LHCN-M2 (cell line): Measurements from ENCODE around the gene PTPRM. TPM values are rescaled to one million over a fixed set of nuclear protein-coding genes. Genes with fewer than 3 reads are reported as not detected.
A peak's percentile ranks its signal among the peaks of the same experiment; 100 is the strongest.

ENCODE experiments used
- DNase-seq: peaks from one replicate; pipeline ENCODE4 v3.0.0-alpha.2; 2012; ENCODE audit warnings: low read depth
- total RNA-seq: library from RNA; depleted of rRNA; stranded (reverse); fragments of >200 nt; gene quantifications from 2 replicates; pipeline ENCODE4 v1.2.3, GENCODE V29; 2014

The PTPRM gene
- total RNA-seq, 1 experiment from 2014 or later, result 28.1 TPM

DNA sequence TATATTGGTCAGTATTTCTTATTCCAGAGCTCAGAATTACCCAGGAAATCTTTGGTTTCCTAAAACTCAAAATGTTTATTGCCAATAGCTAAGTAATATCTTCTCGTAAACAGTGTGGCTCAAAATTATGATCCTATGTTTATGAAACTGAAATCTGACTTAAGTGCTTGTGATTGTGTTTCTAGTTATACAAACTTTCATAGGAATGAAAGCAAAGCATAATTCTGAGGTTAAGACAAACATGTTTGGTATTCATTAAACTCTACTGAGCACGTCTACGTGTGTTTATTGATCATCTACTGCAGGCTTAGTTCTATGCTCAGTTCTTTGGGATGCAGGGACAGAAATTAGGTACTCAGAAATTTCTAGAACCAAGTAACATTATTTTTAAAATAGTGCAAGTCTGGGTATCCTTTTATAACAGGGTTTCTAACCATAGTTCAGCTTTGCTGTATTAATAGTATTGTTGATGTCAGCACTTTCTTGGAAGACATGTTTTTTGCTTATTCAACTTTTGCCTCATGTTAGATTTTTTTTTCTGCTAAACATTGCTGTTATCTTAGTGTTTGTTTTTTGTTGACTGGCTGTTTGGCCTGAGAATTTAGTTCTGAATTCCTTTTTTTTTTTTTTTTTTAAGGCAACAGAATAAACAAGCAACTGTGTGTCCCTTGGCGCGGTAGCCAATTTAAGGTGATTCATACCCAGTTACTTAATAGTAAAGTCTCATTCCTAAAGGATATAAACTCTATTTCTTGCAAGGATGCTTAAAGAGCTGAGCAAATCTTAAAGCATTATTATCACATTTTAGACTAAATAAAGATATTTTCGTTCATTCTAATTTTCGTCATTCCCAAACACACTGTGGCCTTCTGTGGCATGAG, 31.3 kb downstream of the PTPRM start:
- peak; percentile 48 for DNase-seq

DNA sequence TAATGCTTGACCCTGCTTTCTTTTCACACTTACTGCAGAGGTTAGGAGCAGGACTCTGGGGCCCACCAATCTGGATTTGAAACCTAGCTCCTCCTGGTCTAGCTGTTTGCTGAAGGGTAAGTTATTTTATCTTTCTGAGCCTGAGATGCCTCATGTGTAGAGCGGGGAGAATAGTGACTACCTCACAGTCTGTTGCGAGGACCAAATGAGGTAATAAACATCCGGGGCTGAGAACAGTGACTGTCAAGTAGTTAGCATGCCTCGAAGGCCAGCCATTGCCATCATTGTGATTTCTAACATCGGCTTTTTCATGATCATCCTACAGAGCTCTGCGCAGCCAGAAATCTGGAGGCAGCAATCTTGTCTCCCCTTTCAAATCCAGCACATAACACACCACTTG, 32.9 kb downstream of the PTPRM start:
- no peak for DNase-seq

- DNase-seq, result no peak
These were observed 33.6 kb downstream of the PTPRM start for GRCh38 chr18:7600528-7601245.

- DNase-seq, result peak; percentile 51
These were observed 34.1 kb downstream of the PTPRM start for GRCh38 chr18:7601246-7601615.

DNA sequence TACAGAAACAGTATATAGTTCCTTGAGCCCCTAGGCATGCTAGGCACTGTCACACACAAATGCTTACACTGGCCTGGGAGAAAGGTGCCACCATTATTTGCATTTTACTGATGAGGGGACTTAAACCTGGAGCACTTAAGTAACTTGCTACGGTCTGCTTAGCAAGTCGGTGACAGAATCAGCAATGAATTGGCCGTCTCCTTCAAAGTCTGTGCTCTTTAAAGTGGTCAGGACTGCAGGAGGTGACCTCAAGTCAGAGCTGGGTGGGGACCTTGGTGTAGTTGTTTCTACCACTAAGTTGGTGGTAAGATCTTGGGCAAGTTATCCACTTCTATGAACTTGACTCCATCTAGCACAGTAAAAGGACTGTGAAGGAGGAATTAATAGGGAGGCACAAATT, 34.8 kb downstream of the PTPRM start:
- no peak for DNase-seq

GRCh38 chr18:7603259-7604000, 36.3 kb downstream of the PTPRM start:
- no peak for DNase-seq

DNA sequence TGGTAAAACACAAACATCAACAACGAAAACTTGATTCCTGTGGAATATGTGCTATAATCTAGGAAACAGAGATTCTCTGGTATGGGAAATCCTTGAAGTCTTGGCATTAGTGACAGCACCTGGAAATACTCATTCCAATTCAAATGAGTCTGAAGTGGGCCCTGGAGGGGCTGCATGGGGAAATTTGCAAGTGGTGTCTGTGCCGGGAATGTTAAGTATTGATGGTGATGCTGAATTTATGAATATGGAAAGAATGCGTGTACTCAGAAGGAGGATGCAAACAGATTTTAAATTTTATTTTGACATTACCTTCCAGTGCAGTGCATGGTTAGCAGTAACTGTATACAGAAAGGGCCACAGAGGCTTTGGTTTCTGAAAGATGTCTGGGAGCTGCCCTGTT, 37.2 kb downstream of the PTPRM start:
- no peak for DNase-seq

GRCh38 chr18:7605705-7606104, 38.6 kb downstream of the PTPRM start:
- no peak for DNase-seq

- DNase-seq, result peak; percentile 32
These were observed 40.5 kb downstream of the PTPRM start for GRCh38 chr18:7607540-7608173.

- peak; percentile 11 for DNase-seq
These were observed 41.0 kb downstream of the PTPRM start for GRCh38 chr18:7608174-7608550.

DNA sequence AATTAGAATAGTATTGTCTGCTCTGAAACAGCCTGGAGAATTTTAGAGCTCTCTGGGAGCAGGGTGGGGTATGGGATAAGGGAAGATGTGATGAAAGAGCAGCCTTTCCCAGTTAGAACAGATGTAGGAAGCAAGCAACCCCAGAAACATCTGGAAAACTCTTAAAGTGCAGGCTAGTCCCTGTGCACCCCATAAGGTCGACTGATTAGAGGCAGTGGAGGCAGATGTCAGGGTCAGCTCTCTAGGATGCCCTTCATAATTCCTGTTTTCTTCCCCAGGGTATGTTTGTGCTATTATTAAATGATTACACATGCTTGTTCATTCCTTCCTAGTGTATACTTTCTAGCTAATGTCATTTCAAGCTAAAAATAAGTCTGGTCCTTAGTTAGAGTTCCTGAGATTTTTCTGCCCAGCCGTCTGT, 41.7 kb downstream of the PTPRM start:
- DNase-seq, result peak; percentile 38

DNA sequence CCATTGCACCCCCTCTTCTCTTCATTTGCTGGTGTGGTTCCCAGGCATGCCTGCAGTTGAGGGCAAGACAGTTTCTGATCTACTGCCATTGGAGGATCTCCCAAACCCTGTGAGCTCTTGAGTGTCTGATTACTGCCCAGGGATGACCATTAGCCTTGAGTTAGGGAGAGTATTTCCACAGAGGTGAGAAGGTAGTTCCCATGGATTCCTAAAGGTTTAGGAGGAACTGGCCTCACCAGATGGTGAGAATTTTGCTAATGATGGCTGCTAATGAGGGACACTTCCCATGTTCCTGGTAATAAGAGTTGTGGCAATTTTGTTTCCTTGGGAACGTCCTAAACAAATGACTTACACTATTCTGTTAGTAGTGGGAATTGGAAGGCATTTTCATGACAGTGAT, 42.5 kb downstream of the PTPRM start:
- DNase-seq, result no peak

DNA sequence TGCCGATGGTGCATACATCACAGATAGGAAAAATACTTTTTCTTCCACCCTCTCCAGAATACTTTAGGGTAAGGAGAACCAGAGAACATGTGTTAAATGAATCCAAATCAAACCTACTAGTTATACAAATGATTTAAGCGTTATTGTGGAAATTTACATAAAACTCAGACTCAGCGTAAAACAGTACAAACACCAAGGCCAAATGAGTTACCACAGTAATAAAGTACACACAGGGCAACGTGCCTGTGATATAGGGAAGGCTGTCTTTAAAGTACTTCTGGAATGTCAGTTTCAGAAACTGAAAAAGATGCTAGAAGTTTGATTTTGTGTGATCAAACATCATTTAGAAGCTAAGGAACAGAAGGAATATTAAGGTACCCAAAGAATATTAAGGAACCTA, 46.9 kb downstream of the PTPRM start:
- DNase-seq, result no peak

- DNase-seq, result no peak
These were observed 48.7 kb downstream of the PTPRM start for GRCh38 chr18:7615840-7616239.

DNA sequence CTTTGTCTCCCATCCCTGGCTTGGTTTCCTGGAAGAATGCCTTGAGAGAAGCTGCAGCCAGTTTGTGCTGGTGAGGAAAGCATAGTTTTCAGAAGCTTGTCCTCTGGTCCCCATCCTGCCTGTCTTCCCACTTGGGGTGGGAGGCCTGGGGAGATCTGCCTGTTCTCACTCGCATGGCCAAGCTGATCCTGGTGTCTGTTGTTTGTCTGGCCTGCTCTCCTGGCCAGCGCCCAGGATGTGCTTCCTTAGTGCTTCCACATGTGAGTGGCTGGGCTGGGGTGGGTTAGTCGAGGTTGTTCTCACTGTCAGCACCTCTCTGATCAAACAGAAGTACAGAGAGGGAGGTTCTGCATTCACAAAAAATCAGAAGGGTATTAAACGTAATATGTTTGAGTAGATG, 49.5 kb downstream of the PTPRM start:
- no peak for DNase-seq

- no peak for DNase-seq
These were observed 50.8 kb downstream of the PTPRM start for GRCh38 chr18:7617738-7618422.

DNA sequence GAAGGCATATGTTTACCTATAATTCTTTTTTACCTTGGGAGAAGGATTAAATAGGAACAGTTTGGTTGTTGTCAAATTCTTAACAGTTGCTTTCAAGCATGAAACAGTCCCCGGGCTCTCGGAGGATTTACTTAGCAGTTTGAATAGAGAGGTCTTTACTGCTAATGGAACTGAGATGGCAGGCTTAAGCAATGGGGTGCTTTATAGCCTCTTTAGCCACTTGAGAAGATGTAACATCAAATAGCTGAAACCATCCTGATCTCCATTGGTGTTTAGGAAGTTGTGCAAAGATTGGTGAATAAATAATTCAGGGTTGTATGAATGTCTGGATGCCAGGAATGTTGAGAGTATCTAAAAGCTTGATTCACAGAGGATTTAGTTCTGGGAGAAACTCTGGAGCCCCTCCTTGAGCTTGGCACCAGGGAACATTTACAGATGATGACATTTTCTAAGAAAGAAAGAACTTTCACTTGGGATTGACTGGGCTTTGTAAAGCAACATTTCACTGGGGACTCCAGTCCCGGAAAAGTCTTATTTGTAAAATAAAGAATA, 51.9 kb downstream of the PTPRM start:
- DNase-seq, result no peak

DNA sequence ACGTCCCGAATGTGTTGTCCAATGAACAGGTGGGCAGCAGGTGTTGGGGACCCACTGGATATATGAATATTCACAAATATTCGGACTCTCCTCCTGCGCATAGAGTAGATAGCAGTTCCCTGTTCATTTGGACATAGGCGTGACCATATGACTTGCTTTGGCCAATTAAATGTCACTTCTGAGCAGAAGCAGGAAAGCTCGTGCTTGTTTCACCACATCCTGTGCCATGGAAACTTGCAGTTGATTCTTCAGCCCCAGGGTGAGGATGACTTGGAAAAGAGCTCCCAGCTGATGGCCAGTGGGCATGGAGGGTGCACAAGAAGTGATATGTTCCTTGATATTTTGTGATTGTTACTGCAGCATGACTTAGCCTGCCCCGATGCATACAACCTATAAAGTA, 52.6 kb downstream of the PTPRM start:
- DNase-seq, result no peak

DNA sequence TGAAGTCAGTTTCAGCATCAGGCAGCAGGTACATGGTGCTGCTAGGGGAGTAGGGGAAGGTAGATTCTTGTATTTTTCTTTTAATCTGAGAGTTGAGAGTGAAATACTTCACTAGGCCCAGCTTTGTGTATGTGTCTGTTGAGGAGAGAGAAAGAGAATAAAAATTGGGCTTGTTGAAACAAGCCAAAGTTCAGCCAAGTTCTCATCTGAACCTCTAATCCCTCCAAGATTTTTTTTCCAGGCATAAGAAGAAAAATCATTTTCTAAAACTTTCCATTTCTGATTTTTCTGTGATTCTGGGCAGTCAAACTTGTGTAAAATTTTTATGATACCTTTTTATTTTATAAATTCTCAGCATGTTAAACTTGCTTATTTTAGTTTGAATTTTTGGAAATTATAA, 55.6 kb downstream of the PTPRM start:
- DNase-seq, result no peak

DNA sequence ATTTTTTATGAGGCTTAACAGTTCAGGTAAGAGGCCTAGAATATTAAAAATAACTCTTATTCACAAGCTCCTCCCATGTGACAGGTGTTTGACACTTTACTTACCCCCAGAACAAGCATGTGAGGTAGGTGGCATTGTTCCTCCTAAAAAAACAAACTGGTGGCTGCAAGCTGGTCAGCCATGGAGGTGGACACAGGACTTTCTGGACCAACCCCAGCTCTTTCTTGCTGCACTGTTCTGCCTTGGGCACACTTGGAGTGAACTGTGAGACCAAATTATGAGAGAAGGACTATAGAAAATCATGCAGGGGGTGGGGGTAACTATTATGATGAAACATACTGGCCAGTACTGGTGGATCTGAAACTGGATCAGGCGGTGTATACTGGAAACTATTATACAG, 56.6 kb downstream of the PTPRM start:
- DNase-seq, result no peak

DNA sequence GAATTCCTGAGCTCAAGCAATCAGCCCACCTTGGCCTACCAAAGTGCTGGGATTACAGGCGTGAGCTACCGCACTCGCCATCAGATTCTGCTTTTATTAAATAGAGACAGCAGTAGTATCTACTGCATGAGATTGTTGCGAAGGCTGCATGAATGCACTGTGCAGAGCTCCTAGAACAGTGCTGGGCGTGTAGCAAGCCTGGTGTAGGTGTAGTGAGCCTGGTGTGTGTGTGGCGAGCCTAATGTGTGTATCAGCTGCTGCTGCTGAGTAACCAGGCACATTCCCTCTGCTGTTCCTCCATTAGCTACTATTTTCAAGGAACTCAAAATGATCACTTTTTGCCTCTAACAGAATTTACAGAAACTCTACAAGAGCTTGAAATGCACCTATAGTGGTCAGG, 57.6 kb downstream of the PTPRM start:
- DNase-seq, result no peak
